ENCODE data around the gene ZNF362. TPM values are rescaled to one million over a fixed set of nuclear protein-coding genes. Genes with fewer than 3 reads are reported as not detected.

Gene ZNF362
- total and polyA plus RNA-seq, 8 donors = 1.3 to 49.8 (median 8.8) TPM

DNA sequence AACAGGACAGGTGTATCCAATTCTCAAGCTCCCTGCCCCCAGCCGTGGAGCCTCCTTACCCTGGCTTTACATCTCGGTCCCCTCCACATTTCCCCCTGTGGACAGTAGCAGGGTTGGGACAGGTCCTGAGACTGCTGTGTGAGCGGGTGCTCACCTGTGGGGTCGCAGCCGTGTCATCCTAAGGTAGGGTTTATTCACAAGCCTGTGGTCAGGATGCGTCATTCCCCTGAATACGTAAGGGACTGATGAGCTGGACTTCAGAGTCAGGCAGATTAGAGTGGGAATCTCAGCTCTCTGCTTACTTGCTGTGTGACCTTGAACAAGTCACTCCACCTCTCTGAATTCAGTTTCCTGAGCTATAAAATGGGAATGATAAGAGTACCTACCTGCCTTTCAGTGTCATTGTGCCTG lies 17.7 kb downstream of the ZNF362 start:
- TF ChIP-seq POLR2A (IDR thresholded peaks at IDR 0.05) (no peak), EP300 (IDR thresholded peaks at IDR 0.05) (no peak), POLR2AphosphoS5 (IDR thresholded peaks at IDR 0.05) (no peak)
- TF ChIP-seq, protein P1, sequence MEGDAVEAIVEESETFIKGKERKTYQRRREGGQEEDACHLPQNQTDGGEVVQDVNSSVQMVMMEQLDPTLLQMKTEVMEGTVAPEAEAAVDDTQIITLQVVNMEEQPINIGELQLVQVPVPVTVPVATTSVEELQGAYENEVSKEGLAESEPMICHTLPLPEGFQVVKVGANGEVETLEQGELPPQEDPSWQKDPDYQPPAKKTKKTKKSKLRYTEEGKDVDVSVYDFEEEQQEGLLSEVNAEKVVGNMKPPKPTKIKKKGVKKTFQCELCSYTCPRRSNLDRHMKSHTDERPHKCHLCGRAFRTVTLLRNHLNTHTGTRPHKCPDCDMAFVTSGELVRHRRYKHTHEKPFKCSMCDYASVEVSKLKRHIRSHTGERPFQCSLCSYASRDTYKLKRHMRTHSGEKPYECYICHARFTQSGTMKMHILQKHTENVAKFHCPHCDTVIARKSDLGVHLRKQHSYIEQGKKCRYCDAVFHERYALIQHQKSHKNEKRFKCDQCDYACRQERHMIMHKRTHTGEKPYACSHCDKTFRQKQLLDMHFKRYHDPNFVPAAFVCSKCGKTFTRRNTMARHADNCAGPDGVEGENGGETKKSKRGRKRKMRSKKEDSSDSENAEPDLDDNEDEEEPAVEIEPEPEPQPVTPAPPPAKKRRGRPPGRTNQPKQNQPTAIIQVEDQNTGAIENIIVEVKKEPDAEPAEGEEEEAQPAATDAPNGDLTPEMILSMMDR (IDR thresholded peaks at IDR 0.05) = no peak
- Histone ChIP-seq H3K4me3 (no peak overlapping the region), H3K27ac (no peak overlapping the region), H3K36me3 (peaks cover 7 to 51% (median 39%) of the 10 kb centered on the region in 4 donors), H3K4me1 (peaks cover 2 to 52% (median 21%) of the 10 kb centered on the region in 4 donors), H3K27me3 (no peaks in the 10 kb centered on the region), H3K9me3 (no peaks in the 10 kb centered on the region)
- WGBS, 5 donors = 79 to 84% (median 81%) methylated on average over 7 of the region's 7 CpGs
- no peak for DNase-seq
- intact Hi-C loops (cut with DNase I; ENCODE audit: low total_unique reads) = no loop called here

DNA sequence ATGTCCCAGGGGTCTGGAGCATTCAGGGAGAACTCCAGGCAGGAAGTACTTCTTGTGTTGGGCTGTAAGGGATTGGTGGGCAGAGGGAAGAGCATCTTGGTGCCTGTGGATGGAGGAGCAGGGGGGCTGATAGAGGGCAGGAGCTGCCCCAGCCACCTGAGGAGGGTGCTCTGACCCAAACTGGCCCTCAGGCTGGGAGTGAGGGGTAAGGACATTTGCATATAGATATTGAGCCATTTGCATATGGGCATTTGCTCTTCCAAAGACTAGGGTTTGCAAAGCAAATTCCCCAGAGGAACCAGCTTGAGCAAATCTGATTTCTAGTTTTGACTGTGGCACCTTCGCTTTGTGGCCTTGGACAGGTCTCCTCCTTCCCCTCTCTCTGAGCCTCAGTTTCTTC lies 18.2 kb downstream of the ZNF362 start:
- Histone ChIP-seq H3K27me3 (no peaks in the 10 kb centered on the region), H3K4me3 (no peak overlapping the region), H3K36me3 (peaks cover 10 to 54% (median 42%) of the 10 kb centered on the region in 4 donors), H3K9me3 (no peaks in the 10 kb centered on the region), H3K27ac (no peak overlapping the region), H3K4me1 (peaks cover 0 to 47% (median 18%) of the 10 kb centered on the region in 4 donors)
- intact Hi-C loops (cut with DNase I; ENCODE audit: low total_unique reads) = no loop called here
- DNase-seq = no peak
- TF ChIP-seq POLR2AphosphoS5 (IDR thresholded peaks at IDR 0.05) (no peak), EP300 (IDR thresholded peaks at IDR 0.05) (no peak), POLR2A (IDR thresholded peaks at IDR 0.05) (no peak)
- TF ChIP-seq, protein P1 (IDR thresholded peaks at IDR 0.05) = no peak
- WGBS, 5 donors = 92 to 100% (median 95%) methylated on average over 1 of the region's 1 CpG

DNA sequence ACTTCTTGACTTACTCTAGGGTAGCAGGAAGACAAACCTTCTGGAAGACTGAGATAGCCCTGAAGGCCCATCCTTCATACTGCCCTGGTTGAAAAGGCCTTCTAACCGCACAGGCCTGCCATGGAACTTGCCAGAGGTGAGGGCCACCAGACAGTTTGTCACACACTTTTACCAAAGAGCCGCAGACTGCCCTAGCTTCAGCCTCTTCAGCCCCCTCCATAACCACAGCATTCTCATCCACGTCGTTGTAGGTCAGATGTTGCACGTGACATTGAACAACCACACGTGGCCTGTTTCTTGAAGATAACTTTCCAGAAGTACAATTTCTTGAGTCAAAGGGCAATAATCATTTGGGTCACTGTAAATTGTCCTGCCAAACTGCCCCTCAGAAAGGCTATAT lies 18.9 kb downstream of the ZNF362 start:
- Histone ChIP-seq H3K27ac (no peak overlapping the region), H3K36me3 (peaks cover 14 to 56% (median 46%) of the 10 kb centered on the region in 4 donors), H3K4me1 (peaks cover 0 to 43% (median 16%) of the 10 kb centered on the region in 4 donors), H3K9me3 (no peaks in the 10 kb centered on the region), H3K27me3 (no peaks in the 10 kb centered on the region), H3K4me3 (no peak overlapping the region)
- intact Hi-C loops (cut with DNase I; ENCODE audit: low total_unique reads) = no loop called here
- WGBS, 5 donors = 78 to 91% (median 84%) methylated on average over 6 of the region's 6 CpGs
- no peak for TF ChIP-seq EP300 (IDR thresholded peaks at IDR 0.05)
- TF ChIP-seq POLR2A (IDR thresholded peaks at IDR 0.05) = no peak
- TF ChIP-seq POLR2AphosphoS5 (IDR thresholded peaks at IDR 0.05) = no peak
- TF ChIP-seq, protein P1 (IDR thresholded peaks at IDR 0.05) = no peak
- DNase-seq = no peak

DNA sequence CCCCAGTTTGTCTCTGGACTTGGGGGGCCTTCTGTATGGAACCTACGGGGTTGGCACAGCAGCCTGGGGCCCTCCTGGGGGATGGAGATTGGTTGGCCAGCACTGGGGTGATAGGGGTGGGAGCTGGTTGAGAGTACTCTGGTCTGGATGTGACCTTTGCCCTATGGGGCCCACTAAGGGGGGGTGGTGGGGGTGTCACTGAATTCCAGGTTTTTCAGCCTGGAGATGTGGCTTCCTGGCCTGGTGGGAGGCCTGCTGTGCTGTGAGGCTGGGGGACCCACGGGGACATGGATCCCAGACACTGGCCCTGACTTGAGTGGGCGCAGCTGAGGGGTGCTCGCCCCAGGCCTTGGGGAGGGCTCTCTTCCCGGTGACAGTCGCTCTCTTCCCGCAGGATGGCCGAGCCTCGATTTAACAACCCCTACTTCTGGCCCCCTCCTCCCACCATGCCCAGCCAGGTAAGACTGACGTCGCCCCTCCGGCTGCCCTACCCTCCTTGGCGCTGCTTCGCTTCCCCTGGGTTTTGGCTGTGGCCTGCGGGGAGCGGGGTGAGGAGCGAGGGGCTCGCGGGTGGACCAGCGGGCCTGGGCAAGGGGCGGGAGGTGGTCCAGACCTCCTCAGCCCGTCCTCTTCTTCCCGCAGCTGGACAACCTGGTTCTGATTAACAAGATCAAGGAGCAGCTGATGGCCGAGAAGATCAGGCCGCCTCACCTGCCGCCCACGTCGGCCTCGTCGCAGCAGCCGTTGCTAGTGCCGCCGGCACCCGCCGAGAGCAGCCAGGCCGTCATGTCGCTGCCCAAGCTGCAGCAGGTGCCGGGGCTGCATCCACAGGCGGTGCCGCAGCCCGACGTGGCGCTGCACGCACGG lies 19.6 kb downstream of the ZNF362 start:
- intact Hi-C loops (cut with DNase I; ENCODE audit: low total_unique reads) = no loop called here
- WGBS, 5 donors = 95 to 97% (median 96%) methylated on average over 40 to 45 of the region's 45 CpGs
- H3K9me3 ChIP-seq = no peaks in the 10 kb centered on the region
- no peak overlapping the region for H3K27ac ChIP-seq
- no peak for DNase-seq
- H3K4me3 ChIP-seq = no peak overlapping the region
- peaks cover 19 to 56% (median 50%) of the 10 kb centered on the region in 4 donors for H3K36me3 ChIP-seq
- peaks cover 0 to 38% (median 14%) of the 10 kb centered on the region in 4 donors for H3K4me1 ChIP-seq
- no peaks in the 10 kb centered on the region for H3K27me3 ChIP-seq
- no peak for TF ChIP-seq EP300 (IDR thresholded peaks at IDR 0.05)
- TF ChIP-seq POLR2A (IDR thresholded peaks at IDR 0.05) = no peak
- TF ChIP-seq POLR2AphosphoS5 (IDR thresholded peaks at IDR 0.05) = no peak
- TF ChIP-seq, protein P1 (IDR thresholded peaks at IDR 0.05) = no peak

All from stomach (tissue), 9 donors.